ENCODE results near the gene CMIP.
"Not testable (repeated sequence)": the region's sequence is repeated elsewhere in the genome, so short reads cannot be mapped to it uniquely, and the experiment has no call there.

Gene CMIP

DNA sequence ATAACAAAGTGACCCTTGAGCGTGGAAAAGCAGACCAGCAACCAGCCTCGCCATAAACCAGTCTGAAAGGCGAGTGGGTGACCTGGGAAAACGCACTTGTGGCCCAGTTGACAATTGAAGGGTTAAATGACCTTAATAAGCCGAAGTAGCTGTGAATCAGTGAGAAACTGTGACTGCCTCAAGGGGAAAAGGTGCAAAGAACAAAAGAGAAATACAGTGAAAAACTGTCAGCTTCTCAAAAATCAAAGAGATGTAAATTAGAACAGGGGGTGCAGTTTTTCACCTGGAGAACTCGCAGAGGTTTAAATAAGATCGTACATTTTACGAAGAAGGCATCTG lies 124.1 kb downstream of the CMIP start:
- DNase-seq (ENCODE audit: low spot score): no peak

DNA sequence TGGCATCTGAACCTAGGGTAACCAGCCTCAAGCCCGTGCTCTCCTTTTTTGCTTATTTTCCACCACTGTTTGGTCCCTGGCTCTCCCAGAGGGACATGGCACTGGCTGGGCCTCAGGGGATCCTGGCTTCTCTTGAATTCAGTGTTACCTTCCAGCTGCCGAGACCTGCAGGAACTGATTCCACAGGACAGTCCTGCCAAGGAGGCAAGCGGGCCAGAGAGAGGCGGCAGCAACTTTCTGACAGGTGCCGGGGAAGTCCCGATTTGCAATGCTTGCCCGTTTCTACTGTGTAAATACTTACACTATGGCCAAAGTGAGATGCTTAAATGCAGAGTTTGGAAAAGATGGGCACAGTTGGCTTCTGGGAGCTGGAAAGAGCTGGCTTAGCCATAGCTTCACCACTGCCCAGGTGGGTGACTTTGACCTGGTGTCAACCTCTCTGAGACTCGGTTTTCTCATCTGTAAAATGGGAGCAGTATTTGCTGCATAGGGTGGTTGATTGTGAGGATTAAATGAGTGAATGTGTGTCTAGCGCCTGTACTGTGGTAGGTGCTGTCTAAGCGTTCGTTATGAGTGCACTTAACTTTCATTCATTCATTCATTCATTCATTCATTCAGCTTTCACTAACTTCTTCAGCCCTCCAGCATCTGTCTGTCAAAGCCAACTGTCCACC lies 124.9 kb downstream of the CMIP start:
- no peak for DNase-seq (ENCODE audit: low spot score)

DNA sequence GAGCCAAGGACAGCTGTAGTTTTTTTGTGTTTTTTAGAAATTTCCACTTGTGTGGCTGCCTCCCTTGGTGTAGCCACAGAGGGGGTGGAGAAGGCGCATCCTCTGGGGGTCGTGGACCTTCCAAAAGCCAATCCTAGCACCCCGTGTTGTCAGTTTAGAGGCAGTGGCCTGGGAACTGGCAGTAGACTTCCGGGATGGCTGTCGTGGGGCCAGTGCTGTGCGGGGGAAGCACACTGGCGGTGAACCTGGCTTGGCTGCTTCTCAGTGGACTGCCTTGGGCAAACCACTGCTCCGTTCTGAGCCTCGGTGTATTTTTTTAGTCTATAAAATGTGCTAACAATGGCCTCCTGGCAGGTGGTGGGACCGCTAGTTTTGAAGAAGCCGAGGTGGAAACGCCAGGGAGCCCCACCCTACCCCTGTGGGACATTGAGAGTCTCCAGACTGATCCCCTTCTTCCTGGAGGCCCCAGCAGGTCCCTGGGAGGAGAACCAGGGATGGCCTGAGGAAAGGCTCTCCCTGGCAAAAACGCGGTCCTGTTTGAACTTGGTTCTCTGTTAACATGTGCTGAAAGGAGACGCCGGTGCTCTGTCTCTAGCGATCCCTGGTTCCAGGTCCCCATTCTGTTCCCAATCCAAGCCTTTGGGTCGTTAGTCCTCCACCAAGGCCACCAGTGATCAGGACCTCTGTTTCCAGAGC lies 125.7 kb downstream of the CMIP start:
- no peak for DNase-seq (ENCODE audit: low spot score)

DNA sequence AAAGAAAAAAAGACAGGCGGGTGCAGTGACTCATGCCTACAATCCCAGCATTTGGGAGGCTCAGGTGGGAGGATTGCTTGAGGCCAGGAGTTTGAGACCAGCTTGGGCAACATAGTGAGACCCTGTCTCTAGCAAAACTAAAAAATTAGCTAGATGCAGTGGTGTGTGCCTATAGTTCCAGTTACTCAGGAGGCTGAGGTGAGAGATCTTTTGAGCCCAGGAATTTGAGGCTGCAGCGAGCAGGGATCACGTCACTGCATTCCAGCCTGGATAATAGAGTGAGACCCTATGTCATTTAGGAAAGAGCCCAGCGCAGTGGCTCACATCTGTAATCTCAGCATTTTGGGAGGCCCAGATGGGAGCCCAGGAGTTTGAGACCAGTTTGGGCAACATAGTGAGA lies 126.6 kb downstream of the CMIP start:
- DNase-seq (ENCODE audit: low spot score): no peak

DNA sequence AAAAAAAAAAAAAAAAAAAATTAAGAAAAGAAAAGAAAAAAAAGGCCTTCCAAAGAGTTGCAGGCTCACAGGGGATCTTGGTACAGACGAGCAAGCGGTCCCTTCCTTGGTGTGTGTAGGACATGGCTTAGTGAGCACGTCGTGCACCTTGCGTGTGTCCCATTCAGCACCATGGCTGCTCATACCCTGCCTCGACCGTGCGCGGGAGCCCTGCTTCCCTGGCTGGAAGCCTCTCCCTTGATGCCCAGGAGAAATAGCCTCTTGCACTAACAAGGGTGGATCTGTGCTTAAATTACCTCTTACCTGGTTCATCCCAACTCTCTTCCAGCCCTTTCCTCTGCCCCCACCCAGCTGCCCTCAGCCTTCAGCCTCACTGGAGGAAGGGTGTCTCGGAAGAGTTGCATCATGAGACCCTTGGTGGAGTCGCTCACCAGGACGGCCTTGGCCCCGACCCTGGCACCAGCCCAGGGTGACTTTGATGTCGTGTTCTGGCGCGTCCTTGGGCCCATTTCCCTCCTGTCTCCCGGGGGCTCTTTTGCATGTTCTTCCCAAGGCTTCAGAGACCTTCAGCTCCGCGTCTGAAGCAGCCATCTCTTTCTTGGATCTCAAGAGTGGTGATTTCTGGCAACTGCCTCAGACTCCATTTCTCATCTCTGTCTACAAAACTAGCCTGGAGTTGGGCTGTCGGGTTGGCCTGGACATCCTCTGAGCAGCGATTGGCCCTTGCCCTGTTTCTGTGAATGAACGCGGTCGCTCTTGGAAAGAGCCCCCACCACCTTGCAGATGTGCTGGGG lies 127.2 kb downstream of the CMIP start:
- DNase-seq (ENCODE audit: low spot score): no peak

DNA sequence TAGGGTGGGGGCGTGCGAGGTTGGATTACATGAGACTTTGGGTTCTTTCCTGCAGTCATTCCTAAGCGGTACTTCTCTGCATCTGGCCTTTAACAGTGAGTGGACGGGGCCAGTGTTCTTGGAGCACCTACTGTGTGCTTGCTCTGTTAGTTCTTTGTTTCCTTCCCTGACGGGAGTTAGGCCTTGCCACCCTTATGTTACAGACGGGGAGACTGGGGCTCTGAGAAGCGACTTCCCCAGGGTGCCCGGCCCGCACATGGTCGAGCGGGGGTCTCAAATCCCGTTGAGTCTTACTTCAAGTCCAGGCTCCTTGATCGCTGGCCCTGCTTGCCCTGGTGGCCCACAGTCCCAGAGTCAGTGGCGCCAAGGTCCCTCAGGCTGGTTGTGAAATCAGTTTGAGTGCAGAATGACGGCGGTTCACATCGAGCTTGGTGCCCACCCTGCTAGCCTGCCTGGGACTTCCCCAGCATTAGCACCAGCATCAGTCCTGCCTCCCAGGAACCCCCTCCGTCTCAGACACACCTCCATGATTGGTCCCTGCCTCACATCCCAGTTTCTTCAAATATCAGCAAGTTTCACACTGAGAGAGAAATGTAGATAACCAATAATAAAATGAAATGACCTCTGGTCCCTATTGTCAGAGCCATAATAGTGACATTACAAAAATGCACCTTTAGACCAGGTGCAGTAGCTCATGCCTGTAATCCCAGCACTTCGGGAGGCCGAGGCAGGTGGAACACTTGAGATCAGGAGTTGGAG lies 128.0 kb downstream of the CMIP start:
- no peak for DNase-seq (ENCODE audit: low spot score)

DNA sequence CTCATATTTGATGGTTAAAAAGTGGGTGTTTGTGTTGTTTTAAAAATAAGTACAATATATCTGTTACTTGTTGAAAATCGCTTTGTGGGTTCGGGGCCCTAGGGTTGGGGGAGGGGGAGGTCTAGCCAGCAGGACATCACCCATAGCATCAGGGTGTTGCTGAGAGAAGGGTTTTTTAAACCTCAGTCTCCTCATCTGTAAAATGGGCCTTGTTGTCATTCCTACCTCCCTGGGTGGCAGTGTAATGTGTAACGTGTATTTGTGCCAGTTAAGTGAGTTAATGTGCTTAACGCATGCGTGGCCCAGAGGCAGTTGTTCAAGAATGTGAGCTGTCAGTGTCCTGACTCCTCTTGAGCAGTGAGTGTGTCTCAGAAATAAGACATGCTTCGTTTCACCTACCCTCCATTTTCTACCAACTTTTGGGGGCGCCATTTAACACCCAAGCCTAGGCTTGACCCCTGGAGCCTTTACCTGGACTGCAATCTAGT lies 129.0 kb downstream of the CMIP start:
- no peak for DNase-seq (ENCODE audit: low spot score)

DNA sequence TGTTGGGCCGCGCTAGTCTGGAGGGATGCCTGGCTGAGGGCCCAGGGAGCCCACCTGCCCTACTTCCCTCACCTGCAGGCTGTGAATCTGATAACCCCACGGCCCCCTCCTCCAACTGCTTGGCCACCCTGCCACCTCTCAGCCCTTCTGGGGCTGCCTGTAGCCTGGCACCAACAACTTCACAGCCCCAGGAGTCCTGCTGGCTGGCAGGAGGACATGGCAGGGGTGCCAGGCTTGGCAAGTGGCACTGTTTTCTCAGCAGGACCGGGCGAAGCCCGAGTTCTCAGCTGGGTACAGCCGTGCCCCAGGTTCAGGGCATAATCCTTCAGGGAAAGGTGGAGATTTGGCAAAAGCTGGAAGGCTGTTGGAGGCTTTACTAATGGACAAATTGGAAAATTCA lies 129.6 kb downstream of the CMIP start:
- no peak for DNase-seq (ENCODE audit: low spot score)

DNA sequence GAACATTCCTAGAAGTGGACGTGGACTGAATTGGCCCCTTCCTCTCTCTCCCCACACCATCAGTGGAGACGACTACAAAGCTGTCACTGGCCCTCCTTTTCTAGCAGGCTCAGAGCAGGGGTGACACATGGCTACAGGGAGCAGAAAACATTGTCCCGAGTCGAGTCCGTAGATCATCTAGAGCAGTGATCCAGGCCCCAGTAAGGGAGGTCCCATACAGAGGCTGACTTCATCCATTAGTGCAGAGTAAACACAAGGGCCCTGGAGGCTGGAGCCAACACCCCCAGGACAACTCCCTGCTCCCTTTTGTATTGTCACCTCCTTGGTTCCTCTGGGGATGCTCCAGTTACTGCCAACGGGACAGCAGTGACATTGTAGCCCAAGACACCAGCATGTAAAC lies 130.7 kb downstream of the CMIP start:
- no peak for DNase-seq (ENCODE audit: low spot score)

DNA sequence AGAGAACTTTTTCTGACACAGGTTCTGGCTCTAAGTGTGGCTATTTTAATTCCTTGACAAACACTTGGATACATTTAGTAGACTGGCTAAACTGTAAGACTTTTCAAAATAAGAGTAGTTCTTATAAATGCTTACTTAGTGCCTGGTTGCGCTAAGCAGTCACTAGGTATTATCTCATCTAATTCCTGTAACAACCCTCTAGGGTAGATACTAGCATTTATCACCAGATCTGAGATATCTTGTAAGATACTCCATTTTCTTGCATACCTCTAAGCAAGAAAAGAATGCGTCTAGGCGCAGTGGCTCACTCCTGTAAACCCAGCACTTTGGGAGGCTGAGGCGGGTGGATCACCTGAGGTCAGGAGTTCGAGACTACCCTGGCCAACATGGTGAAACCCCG lies 131.2 kb downstream of the CMIP start:
- no peak for DNase-seq (ENCODE audit: low spot score)

DNA sequence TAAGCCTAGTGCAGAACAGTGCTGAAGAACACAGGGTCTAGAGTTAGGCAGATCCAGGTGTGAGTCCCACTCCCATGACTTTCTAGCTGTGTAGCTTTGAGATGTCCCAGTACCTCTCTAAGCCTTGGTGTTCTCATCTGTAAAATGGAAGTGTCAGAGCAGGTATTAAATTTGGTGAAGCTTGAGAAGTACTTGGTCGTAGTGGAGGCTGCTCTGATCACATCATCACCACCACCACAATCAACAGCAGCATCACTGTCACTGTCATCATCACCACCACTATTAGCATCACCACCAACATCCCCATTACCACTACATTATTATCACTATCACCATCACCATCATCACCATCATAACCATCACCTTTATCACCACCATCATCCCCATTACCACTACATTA lies 132.1 kb downstream of the CMIP start:
- DNase-seq (ENCODE audit: low spot score): no peak

DNA sequence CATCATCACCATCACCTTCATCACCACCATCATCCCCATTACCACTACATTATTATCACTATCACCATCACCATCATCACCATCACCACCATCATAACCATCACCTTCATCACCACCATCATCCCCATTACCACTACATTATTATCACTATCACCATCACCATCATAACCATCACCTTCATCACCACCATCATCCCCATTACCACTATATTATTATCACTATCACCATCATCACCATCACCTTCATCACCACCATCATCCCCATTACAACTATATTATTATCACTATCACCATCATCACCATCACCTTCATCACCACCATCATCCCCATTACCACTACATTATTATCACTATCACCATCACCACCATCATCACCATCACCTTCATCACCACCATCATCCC lies 132.7 kb downstream of the CMIP start:
- DNase-seq (ENCODE audit: low spot score): not testable (repeated sequence)

DNA sequence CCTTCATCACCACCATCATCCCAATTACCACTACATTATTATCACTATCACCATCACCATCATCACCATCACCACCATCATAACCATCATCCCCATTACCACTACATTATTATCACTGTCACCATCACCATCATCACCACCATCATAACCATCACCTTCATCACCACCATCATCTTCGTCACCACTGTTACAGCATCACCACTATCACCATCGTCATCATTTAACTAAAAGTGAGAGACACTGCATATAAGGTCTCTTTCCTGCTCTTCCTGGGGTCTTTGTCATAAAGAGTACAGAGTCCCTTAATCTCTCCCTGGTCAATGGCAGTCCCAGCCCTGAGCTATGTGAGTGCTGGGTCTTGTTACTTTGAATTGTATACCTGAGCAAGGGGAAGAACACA lies 133.5 kb downstream of the CMIP start:
- no peak for DNase-seq (ENCODE audit: low spot score)

DNA sequence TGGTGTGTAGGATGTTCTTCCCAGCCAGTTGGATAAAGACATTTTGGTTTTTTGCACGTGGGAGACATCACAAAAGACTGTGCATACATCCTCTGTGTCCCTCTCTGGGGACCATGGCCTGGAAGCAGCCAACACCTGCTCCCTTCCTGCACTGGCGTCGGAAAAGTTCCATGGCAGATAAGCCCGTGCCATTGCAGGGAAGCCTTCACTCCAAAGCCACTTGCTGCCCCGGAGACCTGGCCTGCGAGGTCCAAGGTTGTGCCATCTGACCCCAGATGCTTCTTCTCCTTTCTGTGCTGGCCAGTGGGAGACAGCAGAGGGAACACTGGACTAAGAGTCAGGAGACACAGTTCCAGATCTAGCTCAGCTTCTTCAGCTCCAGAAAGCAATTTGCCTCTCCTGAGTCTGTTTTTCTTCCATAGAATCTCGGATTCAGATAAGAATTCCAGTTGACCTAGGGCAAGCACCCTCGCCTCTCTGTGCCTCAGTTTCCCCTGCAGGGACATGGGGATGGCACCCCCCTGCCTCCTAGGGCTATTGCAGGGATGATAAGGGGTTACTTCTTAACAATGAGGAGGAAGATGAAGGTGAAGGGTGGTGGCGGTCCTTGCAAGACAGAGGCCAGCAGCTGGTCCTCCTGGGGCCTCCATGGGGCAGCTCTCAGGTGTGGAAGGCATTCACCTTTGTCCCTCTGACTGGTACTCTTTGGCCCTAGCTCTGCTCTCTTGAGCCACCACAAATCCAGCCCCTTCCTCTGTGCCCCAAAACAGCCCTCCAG lies 134.2 kb downstream of the CMIP start:
- DNase-seq (ENCODE audit: low spot score): no peak

DNA sequence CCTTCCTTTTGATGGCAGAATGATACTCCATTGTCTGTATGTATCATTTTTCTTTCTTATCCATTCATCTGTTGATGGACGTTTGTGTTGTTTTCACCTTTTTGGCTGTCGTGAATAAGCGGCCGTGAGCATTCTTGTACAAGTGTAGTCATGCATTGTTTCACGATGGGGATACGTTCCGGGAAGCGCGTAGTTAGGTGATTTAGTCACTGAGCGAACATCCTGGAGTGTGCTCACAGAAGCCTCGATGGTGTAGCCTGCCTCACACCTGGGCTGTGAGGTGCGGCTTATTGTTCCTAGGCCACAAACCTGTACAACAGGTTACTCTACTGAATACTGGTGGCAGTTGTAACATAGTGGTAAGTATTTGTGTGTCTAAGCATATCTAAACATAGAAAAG lies 136.5 kb downstream of the CMIP start:
- DNase-seq (ENCODE audit: low spot score): no peak

DNA sequence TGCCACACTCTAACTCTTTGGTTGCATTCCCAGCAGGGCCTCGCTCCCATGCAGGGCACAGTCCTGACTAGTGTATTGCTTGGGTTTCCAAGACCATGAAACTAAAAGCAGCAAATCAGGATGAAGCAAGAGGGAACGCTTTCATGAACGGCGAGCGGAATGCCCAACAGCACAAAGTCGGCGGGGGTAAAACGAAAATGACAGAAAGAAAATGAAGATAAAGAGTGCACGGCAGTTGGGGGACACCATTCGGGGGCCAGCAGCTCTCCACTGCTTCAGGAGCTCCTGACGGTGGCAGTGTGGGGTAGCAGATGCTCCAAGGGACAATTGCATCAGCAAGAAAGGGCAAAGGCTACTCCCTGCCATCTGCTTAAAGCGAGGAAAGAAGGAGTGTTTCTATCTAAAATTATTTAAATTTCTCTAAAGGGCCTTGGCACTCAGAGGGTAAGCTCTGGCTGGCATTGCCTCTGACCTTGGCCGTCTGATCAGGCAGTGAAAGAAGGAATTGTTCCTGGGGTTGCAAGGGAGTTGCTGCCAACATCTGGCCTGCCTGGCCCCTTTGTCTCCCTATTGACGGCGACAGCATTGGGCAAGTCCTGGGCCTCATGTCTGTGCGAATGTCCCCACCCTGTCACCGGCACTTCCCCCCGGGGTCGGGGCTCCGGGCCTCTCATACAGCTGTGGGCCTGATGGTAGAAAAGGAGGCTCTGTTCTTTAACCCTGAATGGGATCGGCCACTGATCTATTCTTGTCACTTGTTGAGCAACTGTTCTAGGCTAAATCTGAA lies 138.2 kb downstream of the CMIP start:
- no peak for DNase-seq (ENCODE audit: low spot score)

DNA sequence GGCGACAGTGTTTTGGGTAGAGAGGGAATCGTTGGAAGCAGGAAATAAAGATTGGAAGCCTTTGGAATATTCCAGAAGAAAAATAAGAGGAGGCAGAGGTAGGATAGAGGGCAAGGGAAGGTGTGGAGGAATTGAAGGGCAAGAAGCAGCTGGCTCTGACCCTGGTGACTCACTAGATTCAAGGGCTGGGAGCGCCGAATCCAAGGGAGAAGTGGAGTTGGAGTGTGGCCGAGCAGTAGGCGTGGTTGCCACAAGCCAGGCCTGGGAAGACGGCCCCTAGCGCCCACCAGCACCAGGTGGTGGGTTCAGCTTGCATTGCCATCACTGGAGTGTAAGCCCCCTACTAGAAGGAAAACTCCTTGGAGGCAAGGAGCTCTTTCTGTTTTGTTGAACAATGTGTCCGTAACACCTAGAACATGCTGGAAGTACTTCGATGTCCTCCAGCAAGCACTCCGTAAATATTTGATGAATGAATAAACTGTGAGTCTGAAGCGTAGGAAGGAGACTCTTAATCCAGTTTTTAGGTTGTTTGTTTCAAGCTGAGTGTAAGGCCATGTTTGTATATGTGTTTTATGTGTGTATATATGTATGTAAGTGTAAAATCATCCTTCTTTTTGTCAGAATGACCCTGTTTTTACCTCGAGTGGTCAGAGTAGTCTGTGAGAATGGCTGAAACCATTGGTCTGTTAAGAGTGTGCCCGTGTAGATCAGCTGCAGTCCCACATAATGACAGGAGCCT lies 139.5 kb downstream of the CMIP start:
- no peak for DNase-seq (ENCODE audit: low spot score)

DNA sequence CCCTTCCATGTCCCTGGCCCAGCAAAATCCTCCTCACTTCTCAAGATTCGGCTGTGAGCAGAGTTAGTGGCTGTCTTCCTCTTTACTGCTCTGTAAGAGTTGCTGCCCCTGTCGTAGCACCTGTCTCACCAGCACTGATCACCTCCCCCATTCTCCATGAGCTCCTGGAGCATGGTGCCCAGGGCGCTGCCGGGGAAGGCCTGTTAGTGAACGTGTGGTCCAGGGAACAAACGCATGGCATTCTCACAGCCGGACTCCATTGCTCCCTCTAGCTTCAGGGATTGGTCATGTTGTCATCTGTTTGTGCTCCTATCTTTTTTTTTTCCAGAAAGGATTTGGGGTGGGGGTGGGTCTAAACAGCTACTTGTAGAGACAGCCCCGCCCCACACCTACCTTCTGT lies 141.2 kb downstream of the CMIP start:
- DNase-seq (ENCODE audit: low spot score): no peak

DNA sequence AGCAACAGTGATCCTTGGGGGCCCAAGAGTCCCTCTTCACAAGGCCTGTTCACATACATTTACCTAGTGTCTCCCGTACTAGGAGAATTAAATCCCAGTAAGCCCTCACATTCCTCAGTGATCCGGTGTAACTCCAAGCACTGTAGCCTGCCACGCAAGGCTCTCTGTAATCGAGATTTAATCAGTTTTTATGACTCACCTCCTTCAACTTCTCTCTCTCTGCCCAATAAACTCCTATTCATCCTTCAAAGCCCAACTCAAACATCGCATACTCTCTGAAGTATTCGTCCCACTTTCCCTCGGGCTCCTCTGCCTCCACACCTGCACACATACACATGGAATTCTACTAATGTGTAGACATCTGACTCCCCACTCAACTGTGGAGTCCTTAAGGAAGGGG lies 141.8 kb downstream of the CMIP start:
- no peak for DNase-seq (ENCODE audit: low spot score)

DNA sequence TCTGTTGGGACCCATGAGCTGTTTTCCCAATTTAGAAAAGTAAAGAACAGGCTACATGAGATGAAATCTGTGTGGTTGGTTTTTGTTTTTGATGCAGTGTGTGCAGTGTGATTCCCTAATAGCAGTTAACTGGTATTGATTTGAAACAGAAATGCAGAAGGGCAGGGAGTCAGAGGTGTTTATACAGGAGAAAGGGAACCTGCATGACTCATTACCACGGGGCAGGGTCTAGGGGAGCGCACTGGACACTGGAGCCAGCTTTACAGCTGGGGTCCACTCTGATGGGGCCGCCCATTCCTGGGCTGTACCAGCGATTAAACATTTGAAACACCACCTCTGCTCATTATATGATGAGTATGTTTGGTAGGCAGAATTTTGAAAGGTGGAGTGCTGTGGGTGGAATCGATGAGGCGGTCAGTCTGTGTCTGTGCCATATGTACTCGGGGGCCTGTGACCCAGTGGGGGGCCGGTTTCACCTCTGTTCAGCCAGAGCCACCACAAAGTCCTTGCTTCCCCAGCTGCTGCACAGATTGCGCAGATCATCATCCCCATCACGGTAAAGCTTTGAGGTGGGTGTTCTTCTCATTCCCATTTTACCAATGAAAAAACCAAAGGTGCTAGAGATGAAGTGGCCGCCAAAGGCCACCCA lies 142.5 kb downstream of the CMIP start:
- DNase-seq (ENCODE audit: low spot score): no peak

All from NAMALWA (cell line).